Measurements from ENCODE around the gene LITAF.
"Not testable (repeated sequence)": the region's sequence is repeated elsewhere in the genome, so short reads cannot be mapped to it uniquely, and the experiment has no call there.

LITAF gene

DNA sequence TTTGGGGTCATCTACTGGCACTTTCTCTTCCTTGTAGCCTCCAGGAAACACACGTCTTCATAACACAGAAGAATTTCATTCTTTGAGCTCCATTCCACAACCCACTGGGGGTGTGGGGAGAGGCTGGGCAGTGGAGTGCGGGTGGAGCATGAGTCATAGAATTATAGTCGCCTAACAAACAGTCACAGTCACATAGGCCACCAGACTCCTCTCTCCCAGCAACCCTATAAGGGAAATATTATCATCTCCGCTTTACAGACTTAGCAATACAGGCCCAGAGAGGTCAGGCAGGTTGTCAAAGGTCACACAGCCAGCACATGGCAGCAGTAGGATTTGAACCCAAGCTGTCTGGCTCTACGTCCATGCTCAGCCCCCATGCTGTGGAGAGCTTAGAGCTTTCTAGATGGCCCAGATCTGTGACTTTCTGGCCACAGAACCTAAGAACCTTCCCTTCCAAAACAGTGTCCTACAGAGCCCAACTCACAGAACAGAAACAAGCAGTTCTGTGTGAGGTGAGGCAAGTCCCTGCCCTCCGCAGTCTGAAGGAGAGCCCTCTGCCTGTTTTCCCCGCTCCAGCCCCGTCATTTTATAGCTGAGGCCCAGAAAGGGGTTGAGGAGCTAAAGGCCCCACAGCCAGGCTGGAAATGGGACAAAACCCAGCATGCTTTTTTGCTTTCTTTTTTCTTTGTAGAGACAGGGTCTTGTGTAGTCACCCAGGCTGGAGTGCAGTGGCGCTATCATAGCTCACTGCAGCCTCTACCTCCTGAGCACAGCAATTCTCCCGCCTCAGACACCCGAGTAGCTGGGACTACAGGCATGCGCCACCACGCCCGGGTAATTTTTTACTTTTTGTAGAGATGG is 10.7 kb upstream of the LITAF start:
- no peaks in the 10 kb centered on the region for H3K9me3 ChIP-seq (ENCODE audit: control insufficient read depth in 2 of 2, low read length in 2 of 2)
- no peaks in the 10 kb centered on the region for H3K27me3 ChIP-seq (ENCODE audit: control insufficient read depth in 1 of 2, insufficient read depth in 2 of 2, low read length in 2 of 2)
- H3K36me3 ChIP-seq (ENCODE audit: control insufficient read depth in 2 of 2, insufficient read depth in 2 of 2, low read length in 2 of 2), result no peaks in the 10 kb centered on the region
- H3K4me3 ChIP-seq (ENCODE audit: low read length in 2 of 2), result no peak overlapping the region
- H3K4me1 ChIP-seq (ENCODE audit: control insufficient read depth, insufficient read depth, low read length), result peaks cover 10% of the 10 kb centered on the region
- no peak overlapping the region for H3K27ac ChIP-seq (ENCODE audit: low read length)
- no peak overlapping the region for H3K9ac ChIP-seq (ENCODE audit: low read length in 2 of 2)

DNA sequence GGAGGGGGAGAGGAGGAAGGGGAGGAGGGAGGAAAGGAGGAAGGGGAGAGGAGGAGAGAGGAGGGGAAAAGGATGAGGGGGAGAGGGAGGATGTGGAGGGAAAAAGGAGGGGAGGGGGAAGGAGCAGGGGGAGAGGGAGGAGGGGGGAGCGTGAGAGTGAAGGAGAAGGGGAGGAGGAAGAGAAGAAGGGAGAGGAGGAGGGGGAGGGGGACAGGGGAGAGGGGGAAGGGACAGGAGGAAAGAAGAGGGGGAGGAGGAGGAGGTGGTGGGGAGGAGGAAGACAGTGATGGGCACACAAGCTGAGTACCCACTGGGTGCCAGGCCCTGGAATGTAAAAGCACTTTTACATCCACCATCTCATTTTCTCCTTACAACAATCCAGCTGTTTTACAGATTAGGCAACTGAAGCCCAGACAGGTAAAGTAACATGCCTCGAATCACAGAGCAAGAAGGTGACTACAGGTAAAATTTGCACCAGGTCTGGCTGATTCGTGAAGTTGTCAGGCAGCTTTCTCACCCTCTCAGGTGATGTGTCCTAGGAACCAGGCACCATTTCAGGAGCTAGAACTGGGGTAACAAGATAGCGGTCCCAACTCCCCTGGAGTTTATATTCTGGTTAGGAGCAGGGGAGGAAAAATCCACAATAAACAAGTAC is 10.0 kb upstream of the LITAF start:
- Histone ChIP-seq H3K4me3 (ENCODE audit: low read length in 2 of 2) (no peak overlapping the region), H3K9me3 (ENCODE audit: control insufficient read depth in 2 of 2, low read length in 2 of 2) (no peaks in the 10 kb centered on the region), H3K36me3 (ENCODE audit: control insufficient read depth in 2 of 2, insufficient read depth in 2 of 2, low read length in 2 of 2) (no peaks in the 10 kb centered on the region), H3K9ac (ENCODE audit: low read length in 2 of 2) (no peak overlapping the region), H3K27ac (ENCODE audit: low read length) (no peak overlapping the region), H3K4me1 (ENCODE audit: control insufficient read depth, insufficient read depth, low read length) (peaks cover 10% of the 10 kb centered on the region), H3K27me3 (ENCODE audit: control insufficient read depth in 1 of 2, insufficient read depth in 2 of 2, low read length in 2 of 2) (no peaks in the 10 kb centered on the region)

DNA sequence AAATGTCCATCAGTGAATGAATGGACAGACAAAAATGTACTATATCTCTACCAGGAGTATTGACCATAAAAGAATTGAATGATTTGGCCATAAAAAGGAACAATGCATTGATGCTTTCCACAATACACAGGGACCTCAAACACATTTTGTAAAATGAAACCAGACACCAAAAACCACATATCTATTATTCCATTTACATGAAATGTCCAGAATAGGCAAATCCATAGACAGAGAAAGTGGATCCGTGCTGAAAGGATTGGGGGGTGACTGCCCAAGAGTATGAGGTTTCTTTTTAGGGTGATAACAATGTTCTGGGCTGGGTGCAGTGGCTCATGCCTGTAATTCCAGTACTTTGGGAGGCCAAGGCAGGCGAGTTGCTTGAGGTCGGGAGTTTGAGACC is 6.9 kb upstream of the LITAF start:
- Histone ChIP-seq H3K4me3 (ENCODE audit: low read length in 2 of 2) (no peak overlapping the region), H3K9me3 (ENCODE audit: control insufficient read depth in 2 of 2, low read length in 2 of 2) (no peaks in the 10 kb centered on the region), H3K27me3 (ENCODE audit: control insufficient read depth in 1 of 2, insufficient read depth in 2 of 2, low read length in 2 of 2) (no peaks in the 10 kb centered on the region), H3K27ac (ENCODE audit: low read length) (no peak overlapping the region), H3K36me3 (ENCODE audit: control insufficient read depth in 2 of 2, insufficient read depth in 2 of 2, low read length in 2 of 2) (no peaks in the 10 kb centered on the region), H3K9ac (ENCODE audit: low read length in 2 of 2) (no peak overlapping the region), H3K4me1 (ENCODE audit: control insufficient read depth, insufficient read depth, low read length) (peaks cover 10% of the 10 kb centered on the region)

DNA sequence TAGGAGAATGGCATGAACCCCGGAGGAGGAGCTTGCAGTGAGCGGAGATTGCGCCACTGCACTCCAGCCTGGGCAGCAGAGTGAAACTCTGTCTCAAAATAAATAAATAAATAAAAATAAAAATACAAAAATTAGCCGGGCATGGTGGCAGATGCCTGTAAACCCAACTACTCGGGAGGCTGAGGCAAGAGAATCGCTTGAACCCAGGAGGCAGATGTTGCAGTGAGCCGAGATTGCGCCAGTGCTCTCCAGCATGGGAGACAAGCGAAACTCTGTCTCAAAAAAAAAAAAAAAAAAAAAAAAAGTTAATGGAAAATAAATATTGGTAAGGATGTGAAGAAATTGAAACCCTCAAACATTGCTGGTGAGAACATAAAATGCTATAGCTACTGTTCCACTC is 6.4 kb upstream of the LITAF start:
- H3K4me3 ChIP-seq (ENCODE audit: low read length in 2 of 2); H3K4me1 ChIP-seq (ENCODE audit: control insufficient read depth, insufficient read depth, low read length): not testable (repeated sequence)

DNA sequence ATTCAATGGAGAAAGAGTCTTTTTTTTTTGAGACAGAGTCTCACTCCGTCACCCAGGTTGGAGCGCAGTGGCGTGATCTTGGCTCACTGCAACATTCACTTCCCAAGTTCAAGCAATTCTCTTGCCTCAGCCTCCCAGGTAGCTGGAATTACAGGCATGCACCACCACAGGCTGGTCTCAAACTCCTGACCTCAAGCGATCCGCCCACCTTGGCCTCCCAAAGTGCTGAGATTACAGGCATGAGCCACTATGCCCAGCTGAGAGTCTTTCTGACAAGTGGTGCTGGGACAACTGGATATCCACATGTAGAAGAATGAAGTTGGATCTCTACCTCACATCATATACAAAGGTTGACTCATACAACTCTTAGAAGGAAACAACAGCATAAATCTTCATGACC is 4.9 kb upstream of the LITAF start:
- not testable (repeated sequence) for H3K27ac ChIP-seq (ENCODE audit: low read length); H3K9ac ChIP-seq (ENCODE audit: low read length in 2 of 2); H3K9me3 ChIP-seq (ENCODE audit: control insufficient read depth in 2 of 2, low read length in 2 of 2); H3K4me3 ChIP-seq (ENCODE audit: low read length in 2 of 2); H3K27me3 ChIP-seq (ENCODE audit: control insufficient read depth in 1 of 2, insufficient read depth in 2 of 2, low read length in 2 of 2); H3K36me3 ChIP-seq (ENCODE audit: control insufficient read depth in 2 of 2, insufficient read depth in 2 of 2, low read length in 2 of 2)
- peaks cover 11% of the 10 kb centered on the region for H3K4me1 ChIP-seq (ENCODE audit: control insufficient read depth, insufficient read depth, low read length)

More for the DNA sequence above, 6.4 kb upstream of the LITAF start:
- not testable (repeated sequence) for H3K9ac ChIP-seq (ENCODE audit: low read length in 2 of 2); H3K27me3 ChIP-seq (ENCODE audit: control insufficient read depth in 1 of 2, insufficient read depth in 2 of 2, low read length in 2 of 2); H3K27ac ChIP-seq (ENCODE audit: low read length); H3K36me3 ChIP-seq (ENCODE audit: control insufficient read depth in 2 of 2, insufficient read depth in 2 of 2, low read length in 2 of 2); H3K9me3 ChIP-seq (ENCODE audit: control insufficient read depth in 2 of 2, low read length in 2 of 2)

DNA sequence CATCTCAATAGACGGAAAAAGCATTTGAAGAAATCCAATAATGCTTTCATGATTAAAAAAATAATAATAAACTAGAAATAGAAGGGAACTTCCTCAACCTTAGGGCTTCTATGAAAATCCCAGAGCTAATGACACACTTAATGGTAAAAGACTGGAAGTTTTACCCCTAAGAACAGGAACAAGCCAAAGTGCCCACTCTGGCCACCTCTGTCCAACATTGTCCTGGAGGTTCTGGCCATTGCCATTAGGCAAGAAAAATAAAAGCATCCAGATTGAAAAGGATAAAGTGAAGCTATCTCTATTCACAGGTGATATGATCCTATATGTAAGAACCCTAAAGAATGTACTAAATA is 2.5 kb upstream of the LITAF start:
- no peaks in the 10 kb centered on the region for H3K9me3 ChIP-seq (ENCODE audit: control insufficient read depth in 2 of 2, low read length in 2 of 2)
- H3K4me1 ChIP-seq (ENCODE audit: control insufficient read depth, insufficient read depth, low read length), result peaks cover 10% of the 10 kb centered on the region
- H3K9ac ChIP-seq (ENCODE audit: low read length in 2 of 2), result no peak overlapping the region
- no peak overlapping the region for H3K27ac ChIP-seq (ENCODE audit: low read length)
- peaks cover 5 to 15% of the 10 kb centered on the region in 2 donors for H3K27me3 ChIP-seq (ENCODE audit: control insufficient read depth in 1 of 2, insufficient read depth in 2 of 2, low read length in 2 of 2)
- no peaks in the 10 kb centered on the region for H3K36me3 ChIP-seq (ENCODE audit: control insufficient read depth in 2 of 2, insufficient read depth in 2 of 2, low read length in 2 of 2)
- no peak overlapping the region for H3K4me3 ChIP-seq (ENCODE audit: low read length in 2 of 2)

- H3K36me3 ChIP-seq (ENCODE audit: control insufficient read depth in 2 of 2, insufficient read depth in 2 of 2, low read length in 2 of 2), result no peaks in the 10 kb centered on the region
- no peak overlapping the region for H3K9ac ChIP-seq (ENCODE audit: low read length in 2 of 2)
- no peak overlapping the region for H3K27ac ChIP-seq (ENCODE audit: low read length)
- peaks cover 5 to 15% of the 10 kb centered on the region in 2 donors for H3K27me3 ChIP-seq (ENCODE audit: control insufficient read depth in 1 of 2, insufficient read depth in 2 of 2, low read length in 2 of 2)
- H3K4me3 ChIP-seq (ENCODE audit: low read length in 2 of 2), result no peak overlapping the region
- H3K4me1 ChIP-seq (ENCODE audit: control insufficient read depth, insufficient read depth, low read length), result peaks cover 10% of the 10 kb centered on the region
- H3K9me3 ChIP-seq (ENCODE audit: control insufficient read depth in 2 of 2, low read length in 2 of 2), result no peaks in the 10 kb centered on the region
Measured at GRCh38 chr16:11588321-11589197, 1.8 kb upstream of the LITAF start.

DNA sequence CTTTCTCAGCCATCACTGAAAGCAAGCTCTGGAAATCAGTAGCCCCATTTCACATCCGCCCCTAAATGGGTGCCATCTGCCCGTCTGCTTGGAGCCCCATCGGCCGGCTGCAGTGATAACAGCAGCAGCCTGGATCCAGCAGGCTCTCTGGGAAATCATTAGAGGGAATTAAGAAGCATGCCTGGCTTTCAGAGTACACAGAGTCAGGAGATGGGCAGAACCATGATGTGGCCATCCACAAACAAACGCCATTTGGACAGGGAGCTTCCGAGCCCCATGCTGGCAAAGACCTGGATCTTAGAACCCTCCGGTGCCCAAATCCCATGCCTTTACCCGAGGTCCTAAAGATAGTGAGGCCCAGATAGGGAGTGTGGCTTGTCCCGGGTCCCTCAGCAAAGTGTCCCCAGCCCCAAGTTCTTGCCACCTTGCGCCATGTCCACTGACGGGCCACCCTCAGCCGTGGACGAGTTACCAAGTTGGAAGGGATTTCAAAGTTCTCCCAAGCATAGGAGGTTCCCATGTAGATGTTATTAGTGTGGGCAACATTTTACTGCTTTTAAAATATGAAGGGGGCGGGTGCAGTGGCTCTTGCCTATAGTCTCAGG is 1.0 kb upstream of the LITAF start:
- H3K9ac ChIP-seq (ENCODE audit: low read length in 2 of 2), result peak overlapping the region; percentile 50 to 68
- no peaks in the 10 kb centered on the region for H3K36me3 ChIP-seq (ENCODE audit: control insufficient read depth in 2 of 2, insufficient read depth in 2 of 2, low read length in 2 of 2)
- peaks cover 10% of the 10 kb centered on the region for H3K4me1 ChIP-seq (ENCODE audit: control insufficient read depth, insufficient read depth, low read length)
- peaks cover 5 to 15% of the 10 kb centered on the region in 2 donors for H3K27me3 ChIP-seq (ENCODE audit: control insufficient read depth in 1 of 2, insufficient read depth in 2 of 2, low read length in 2 of 2)
- peak overlapping the region; percentile 64 for H3K27ac ChIP-seq (ENCODE audit: low read length)
- no peaks in the 10 kb centered on the region for H3K9me3 ChIP-seq (ENCODE audit: control insufficient read depth in 2 of 2, low read length in 2 of 2)
- peak overlapping the region; percentile 58 to 78 for H3K4me3 ChIP-seq (ENCODE audit: low read length in 2 of 2)

GRCh38 chr16:11586378-11586855 is 302 bp downstream of the LITAF start:
- H3K4me1 ChIP-seq (ENCODE audit: control insufficient read depth, insufficient read depth, low read length), result peaks cover 10% of the 10 kb centered on the region

More at GRCh38 chr16:11586378-11586855, 302 bp downstream of the LITAF start:
- Histone ChIP-seq H3K4me3 (ENCODE audit: low read length in 2 of 2) (peak overlapping the region; percentile 64 to 78), H3K9me3 (ENCODE audit: control insufficient read depth in 2 of 2, low read length in 2 of 2) (no peaks in the 10 kb centered on the region), H3K9ac (ENCODE audit: low read length in 2 of 2) (peak overlapping the region; percentile 67 to 75), H3K27me3 (ENCODE audit: control insufficient read depth in 1 of 2, insufficient read depth in 2 of 2, low read length in 2 of 2) (peaks cover 5 to 15% of the 10 kb centered on the region in 2 donors), H3K36me3 (ENCODE audit: control insufficient read depth in 2 of 2, insufficient read depth in 2 of 2, low read length in 2 of 2) (no peaks in the 10 kb centered on the region), H3K27ac (ENCODE audit: low read length) (peak overlapping the region; percentile 76)

Measured in stomach smooth muscle (tissue), 2 donors.